Hypothalamus (tissue), 51 donors: ENCODE results near the gene CCL17.
"Not testable (repeated sequence)": the region's sequence is repeated elsewhere in the genome, so short reads cannot be mapped to it uniquely, and the experiment has no call there.

Experiments
- DNase-seq, 51 donors: peaks; one replicate each; lab custom pipeline; 2025; lab: John Stamatoyannopoulos, UW

Gene CCL17

DNA sequence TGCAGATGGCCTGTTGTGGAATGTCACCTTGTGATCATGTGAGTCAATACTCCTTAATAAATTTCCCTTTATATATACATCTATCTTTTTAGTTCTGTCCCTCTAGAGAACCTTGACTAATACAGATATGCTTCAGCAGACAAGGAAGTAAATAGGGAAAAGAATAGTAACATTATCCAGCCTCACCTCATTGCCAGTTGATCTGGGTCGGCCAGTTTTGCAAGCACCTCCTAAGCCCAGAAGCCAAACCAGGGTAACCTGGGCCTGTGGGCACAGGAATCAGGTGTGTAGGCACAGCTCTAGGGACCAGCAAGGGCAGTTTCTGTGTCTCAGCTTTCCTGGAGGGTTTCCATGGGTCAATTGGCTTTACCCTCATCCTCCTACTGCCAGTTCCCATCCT, 11.9 kb upstream of the CCL17 start:
- no peak for DNase-seq

DNA sequence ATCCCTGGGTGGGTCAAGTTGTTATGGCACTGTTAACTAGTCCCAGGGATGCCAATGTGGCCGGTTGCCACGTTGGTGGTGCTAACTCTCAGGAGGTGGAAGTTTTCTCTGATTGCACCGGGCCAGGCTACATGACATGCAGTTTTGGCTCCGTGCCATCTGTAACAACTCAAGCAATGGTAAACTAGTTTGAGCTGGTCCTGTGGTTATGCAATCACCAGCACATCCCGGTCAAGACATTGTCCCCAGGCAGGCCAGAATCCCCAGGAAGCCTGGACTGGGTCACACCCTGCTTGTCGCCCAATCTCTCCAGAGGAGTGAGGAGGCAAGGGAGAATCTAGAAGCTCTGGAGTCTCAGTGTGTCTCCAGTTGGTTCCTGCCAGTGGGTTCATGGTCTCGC, 10.1 kb upstream of the CCL17 start:
- DNase-seq = no peak

DNA sequence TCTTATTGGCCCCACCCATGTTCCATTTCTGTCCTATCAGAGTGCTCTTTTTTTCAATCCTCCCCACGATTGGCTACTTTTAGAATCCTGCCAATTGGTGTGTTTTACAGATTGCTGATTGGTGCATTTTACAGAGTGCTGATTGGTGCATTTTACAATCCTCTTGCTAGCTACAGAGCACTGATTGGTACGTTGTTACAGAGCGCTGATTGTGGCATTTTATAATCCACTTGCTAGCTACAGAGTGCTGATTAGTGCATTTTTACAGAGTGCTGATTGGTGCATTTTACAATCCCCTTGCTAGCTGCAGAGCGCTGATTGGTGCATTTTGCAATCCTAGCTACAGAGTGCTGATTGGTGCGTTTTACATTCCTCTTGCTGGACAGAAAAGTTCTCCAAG, 9.5 kb upstream of the CCL17 start:
- DNase-seq = no peak

DNA sequence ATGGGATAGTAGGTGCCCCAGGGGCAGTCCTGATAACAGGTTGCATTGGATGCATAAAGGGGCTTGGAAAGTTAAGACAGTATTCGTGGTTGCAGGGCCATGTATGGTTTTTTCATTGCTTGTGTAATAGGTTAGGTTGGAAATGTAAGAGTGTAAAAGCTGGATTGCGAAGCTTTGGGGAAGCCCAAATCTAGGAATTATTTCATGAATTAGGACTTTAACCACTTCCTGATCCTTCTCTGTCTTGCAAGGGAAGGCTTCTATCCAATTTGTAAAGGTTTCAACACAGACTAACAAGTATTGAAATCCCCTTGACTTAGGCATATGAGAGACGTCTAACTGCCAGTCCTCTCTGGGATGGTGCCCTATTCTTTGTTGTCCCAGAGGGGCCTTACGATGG, 7.8 kb upstream of the CCL17 start:
- no peak for DNase-seq

DNA sequence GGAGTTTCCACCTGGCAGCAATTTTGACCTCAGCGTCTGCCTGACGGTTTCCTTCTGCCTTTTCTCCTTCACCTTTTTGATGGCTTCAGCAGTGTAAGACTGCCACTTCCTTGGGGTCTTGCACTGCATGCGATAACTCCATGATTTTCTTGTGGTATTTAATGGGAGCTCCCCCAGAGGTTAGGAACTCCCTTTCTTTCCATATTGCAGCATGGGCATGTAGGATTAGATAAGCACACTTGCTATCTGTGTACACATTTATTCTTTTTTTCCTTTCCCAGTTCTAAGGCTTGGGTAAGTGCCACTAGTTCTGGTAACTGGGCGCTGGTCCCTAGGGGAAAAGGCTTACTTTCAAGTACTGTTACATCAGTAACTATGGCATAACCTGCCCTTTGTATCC, 7.1 kb upstream of the CCL17 start:
- not testable (repeated sequence) for DNase-seq

DNA sequence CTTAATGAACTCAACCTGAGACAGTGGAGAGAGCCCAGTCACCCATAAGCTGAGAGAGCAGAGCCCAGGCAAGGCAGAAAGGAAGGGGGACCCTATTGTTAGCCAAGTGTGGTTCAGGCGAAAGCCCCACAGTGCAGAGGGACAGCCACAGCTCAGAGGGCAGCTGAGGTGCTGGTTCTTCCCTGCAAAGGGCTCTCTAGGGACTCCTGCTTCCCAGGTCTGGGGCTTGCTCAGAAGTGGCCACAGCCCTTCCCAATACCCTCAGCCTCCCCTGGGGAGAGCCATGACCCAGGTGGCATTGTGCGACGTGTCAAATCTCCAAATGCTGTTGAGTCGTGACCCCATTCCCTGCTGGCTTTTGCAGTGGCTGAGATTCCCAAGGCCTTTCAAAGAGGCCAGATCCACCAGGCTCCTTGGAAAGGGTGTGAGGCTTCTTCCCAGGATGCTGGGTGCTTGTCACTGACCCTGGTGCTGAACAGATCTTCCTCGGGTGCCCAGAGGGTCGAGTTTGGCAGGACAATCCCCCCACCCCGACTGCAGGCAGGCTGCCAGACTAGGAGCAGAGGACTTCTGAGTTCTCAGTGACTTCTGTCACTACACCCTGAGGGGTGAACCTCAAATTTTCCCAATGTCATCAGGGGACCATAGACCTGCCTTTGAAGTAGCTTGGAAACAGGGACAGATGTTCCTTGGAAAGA, 2.5 kb upstream of the CCL17 start:
- no peak for DNase-seq

DNA sequence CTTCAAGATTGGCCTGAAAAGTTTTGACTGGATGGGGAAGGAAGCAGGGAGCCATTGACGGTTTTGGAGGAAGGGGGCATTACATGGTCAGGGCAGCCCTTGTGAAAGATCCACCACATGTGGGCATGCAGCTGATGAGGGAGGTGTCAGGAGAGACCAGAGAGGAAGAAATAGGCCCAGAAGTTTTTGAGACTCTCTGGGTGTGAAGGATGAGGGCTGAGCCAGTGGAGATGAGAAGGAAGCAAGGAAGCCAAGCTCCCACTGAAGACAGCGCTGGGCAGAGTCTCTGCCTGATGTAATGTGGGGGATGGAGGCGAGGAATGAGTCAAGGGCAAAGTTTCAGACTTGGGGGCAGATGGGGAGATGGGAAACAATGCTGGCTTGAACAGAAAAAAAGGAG, 530 bp downstream of the CCL17 start:
- no peak for DNase-seq

DNA sequence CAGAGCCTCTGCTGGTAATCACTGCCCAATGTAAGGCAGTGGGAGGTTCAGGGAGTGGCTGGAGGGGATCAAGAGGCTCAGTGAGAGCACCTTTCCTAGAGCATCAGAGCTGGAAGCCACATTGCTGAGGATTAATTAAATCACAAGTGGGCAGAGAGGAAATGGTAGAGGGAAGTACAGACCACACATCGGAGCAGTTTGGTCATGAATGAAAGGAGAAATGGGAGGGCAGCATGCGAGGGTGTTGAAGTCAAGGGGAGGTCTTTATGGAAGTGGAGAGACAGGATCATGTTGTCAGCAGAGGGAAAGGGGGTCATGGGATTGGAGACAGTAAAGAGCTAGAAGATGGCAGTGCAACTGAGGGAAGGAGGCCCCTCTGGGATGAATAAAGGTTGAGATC, 2.3 kb downstream of the CCL17 start:
- DNase-seq = no peak

DNA sequence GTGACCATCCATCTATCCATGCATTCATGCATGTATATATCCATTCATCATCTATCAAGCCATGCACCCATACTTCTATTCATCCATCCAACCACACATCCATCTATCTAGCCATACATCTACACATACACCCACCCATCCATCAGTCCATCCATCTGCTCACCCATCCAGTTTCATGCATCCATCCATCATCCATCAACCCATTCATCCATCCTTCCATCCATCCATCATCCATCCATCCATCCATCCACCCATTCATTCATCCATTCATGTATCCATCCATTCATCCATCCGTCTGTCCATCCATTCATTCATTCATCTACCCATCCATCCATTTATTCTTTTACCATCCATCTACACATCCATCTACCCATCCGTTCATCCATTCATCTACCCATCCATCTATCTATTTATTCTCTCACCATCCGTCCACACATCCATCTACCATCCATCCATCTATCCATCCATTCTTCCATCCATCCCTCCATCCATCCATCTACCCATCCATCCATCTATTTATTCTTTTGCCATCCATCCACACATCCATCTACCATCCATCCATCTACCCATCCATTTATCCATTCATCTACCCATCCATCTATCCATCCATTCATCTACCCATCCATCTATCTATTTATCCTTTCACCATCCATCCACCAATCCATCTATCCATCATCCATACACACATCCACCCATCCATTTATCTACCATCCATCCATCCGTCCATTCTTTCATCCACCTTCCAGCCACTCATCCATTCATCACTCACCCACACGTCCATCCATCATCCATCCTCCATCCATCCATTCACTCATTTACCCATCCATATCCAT, 3.2 kb downstream of the CCL17 start:
- no peak for DNase-seq

DNA sequence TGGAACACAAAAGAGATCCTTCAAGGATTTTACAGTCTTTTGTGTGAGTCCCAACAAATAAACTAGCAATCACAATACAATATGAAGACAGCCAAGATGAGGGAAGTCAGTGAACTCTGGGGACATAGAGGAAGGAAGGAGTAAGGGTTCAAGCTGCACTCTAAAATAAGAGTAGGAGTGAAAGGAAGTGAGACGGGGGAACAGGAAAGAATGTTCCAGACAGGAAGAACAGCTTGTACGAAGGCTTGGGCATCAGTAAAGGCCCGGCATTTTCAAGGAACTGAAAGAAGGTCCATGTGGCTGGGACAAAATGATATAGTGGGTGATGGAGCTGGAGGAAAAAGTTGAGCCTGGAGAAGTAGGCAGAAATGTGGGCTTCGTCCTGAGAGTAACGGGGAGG, 4.5 kb downstream of the CCL17 start:
- DNase-seq = no peak

DNA sequence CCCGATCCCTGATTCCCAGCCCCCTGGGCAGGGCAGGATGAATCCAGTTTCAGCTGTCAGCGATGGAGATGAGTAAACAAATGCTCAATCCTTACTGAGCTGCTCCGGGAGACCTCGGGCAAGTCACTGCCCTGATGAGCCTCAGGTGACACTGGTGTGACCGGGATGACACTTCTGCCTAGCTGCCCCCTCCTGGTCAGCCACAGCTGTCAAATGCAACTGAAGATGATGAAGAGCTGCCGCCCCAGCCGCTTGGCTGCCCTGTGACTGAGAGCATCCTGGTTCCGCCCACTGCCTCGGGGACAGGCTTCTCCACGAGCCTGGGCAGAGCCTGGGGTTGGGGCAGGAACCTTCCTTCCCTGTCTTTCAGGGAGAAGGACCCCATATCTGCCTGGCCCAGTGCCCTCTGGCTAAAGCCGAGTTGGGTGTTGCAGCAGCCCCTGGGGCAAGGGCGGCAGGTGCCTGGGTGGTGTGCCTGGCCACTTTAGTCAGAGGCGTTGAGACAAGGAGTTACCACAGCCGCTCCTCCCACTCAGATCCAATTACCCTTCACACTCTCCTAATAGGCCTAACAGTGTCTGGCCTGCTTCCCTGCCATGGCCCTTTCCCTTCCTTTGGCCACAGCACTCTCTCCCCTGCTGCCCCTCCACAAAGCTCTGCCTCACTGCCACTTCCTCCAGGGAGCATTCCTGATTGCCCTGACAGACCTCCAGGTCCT, 5.5 kb downstream of the CCL17 start:
- no peak for DNase-seq

DNA sequence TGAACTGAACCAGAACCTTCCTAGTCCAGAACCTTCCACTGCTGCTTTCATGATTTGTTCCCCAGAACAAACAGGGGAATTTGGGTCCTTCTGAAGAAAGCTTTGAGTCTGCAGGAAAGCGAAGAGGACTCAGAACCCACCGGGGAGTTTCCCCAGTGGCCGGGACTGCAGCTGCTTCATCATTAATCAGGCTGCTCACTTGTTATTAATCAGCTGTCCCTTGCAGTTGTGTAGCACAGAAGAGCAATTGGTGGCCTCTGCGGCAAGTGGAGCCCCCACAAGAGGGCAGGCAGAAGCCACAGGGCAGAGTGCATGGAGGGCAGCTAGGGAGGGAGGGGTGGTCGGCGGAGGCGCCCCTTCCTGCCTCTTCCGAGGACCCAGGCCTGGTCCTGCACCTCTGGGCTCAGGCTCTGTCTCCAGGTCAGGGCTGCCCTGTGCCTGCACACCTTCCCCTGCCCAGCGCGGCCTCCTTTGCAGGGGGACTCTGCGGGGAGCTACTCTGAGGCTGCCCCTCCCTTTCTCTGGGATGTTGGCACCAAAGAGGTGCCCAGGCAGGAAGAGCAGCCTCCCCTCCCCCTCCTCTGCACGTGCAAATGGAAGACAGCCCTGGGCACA, 6.9 kb downstream of the CCL17 start:
- no peak for DNase-seq

DNA sequence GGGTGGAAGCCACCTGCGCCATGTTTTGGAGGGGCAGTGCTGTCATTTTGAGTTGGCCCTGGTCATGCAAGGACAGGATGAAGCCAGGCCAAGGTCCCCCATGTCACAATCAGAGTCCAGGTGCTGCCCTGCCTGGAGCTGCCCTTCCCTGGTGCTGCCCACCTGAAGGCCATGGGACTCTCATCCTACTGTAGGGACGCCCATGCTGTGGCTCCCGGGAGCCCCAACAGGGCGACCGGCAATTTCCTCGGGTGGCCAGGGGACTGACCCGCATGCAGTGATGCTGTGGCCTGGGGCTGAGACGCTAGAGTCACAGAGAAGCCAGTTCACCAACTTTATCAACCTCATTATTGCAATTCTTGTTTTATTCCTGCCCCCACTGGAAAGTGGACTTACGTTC, 8.0 kb downstream of the CCL17 start:
- DNase-seq = no peak

DNA sequence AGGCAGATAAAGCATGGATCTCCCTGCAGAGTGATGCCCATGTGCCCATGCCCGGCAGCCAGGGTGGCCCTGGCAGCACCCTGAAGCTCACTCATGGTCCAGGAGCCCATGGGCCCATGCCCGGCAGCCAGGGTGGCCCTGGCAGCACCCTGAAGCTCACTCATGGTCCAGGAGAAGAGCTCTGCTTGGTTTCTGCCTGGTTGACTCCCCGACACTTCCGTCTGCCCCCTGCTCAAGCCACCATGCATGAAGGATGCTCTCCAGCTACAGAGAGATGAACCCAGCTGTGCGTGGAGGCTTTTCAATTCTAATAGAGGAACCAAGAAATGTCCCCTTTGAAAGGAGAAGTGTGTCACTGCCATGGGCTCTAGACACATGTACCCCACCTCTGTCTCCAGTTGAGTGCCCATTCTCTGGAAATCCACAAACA, 8.7 kb downstream of the CCL17 start:
- DNase-seq = no peak

DNA sequence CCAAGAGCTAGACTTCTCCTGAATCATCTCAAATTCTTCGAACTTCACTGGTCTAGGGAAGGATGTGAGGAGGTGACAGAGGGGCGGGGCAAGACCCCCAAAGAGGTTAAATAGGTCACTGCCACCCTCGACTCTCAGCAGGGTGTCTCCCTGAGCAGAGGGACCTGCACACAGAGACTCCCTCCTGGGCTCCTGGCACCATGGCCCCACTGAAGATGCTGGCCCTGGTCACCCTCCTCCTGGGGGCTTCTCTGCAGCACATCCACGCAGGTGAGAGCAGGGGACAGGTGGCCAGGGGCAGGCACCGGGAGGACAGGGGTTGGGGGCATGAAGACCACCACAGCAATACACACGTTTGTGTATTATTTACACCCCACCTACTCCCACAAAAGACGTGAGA, 9.2 kb downstream of the CCL17 start:
- DNase-seq = no peak

DNA sequence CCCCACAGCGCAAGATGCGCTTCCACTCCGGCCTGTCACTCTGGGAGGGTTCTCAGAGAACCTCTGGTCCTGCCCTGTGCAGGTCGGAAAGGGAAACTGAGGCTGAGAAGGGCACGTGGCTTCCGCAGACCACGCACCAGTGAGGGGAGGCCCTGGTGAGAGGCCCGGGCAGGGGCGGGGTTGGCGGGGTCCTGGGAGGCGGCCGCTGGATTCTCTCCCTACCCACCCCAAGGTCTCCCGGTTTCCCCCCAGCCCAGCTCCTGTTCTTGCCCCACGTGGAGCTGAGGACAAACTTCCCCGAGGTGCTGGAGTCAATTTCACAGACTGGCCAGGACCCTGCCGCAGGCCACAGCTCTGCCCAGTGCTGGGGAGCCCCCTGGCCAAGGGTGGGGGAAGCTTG, 11.5 kb downstream of the CCL17 start:
- no peak for DNase-seq

DNA sequence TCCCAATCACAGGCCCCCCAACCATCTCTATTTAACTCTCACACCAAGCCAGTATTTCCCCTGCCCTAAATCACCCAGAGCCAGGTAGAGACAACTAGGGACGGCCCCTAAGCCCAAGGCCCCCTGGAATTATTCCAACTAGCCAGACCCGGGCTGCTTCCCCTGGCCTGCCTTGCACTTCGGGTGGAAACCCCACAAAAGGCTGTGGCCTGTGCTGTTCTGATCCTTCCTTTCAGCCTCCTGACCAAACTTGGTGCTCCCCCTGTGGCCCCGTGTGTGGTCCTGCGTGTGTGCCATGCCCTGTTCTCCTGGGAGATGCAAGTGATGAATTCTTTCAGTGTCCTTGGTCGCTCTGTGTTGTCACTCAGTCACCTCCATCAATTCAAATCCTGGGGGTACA, 14.9 kb downstream of the CCL17 start:
- no peak for DNase-seq

DNA sequence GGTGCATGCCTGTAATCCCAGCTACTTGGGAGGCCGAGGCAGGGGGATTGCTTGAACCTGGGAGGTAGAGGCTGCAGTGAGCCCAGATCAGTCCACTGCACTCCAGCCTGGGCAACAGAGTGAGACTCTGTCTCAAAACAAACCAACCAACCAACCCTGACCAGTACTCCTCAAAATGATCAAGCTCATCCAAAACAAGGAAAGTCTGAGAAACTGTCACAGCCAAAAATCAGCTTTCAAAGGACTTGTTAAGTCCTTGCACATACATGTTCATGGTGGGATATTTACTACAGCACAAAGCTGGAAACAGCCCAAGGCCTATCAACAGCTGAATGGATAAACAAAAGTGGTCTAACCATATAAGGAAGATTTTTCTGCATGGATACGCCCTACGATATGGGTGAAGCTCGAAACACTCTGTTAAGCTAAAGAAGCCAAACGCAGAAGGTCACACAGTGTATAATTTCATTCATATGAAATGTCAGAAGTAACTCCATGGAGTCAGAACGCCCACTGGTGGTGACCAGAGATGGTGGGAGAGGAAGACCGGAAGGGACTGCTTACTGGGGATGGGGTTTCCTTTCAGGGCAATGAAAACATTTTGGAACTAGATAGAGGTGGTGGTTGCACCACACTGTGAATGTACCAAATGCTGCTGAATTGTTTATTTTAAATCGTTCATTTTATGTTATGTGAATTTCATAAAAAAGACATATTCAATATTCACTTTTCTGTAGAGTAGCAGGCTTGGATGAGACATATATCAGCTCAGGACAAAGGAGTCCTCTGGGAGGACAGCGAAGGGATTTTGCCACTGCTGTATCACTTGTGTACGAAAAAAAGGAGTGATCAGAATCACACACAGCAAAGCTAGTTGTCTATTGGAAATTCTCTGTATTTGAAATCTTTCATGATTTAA, 17.7 kb downstream of the CCL17 start:
- peak in 4 of 51 donors; percentile 4 to 30 (median 19) for DNase-seq

DNA sequence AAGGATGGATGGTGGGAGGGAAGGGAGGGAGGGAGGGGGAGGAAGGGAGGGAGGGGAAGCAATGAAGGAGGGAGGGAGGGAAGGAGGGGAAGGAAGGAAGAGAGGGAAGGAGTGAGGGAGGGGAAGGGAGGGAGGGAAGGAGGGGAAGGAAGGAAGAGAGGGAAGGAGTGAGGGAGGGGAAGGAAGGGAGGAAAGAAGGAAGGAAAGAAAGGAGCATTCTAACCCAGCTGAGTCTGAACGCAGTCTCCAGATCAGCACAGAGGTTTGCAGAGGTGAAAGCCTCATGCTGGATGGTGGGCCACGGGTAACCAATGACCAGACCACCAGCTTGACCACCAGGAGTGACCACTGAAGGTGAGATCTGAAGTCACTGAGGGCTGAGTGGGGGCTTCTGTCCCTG, 18.6 kb downstream of the CCL17 start:
- DNase-seq = no peak

DNA sequence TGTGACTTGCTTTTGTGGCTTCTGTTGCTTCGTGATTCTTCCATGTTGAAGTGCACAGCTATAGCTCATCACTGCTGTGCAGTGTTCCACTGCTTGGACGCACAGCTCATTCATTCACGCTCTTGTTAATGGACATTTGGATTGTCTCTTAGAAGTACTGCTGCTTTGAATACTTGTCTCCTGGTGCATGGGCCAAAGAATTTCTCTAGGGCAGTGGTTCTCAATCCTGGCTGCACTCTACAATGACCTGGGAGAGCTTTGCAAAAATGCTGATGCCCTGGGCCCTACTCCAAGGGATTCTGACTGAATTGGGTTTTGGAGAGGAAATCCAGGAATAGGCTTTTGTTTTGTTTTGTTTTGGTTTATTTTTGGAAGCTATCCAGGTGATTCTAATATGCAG, 20.0 kb downstream of the CCL17 start:
- peak in 1 of 51 donors; percentile 17 for DNase-seq
